ENCODE measurements around the gene STYXL2.
A peak's percentile ranks its signal among the peaks of the same experiment; 100 is the strongest.

The STYXL2 gene

GRCh38 chr1:167061073-167061464, 32.8 kb upstream of the STYXL2 start:
- TF ChIP-seq EP300 (IDR thresholded peaks at IDR 0.05; ENCODE audit: borderline replicate concordance) (no peak), RAD21 (IDR thresholded peaks at IDR 0.05; ENCODE audit: low read depth) (no peak), CREB1 (IDR thresholded peaks at IDR 0.05; ENCODE audit: low read depth) (no peak), NFIC (IDR thresholded peaks at IDR 0.05) (no peak), MAX (IDR thresholded peaks at IDR 0.05) (no peak), TEAD4 (IDR thresholded peaks at IDR 0.05) (no peak), FOXM1 (IDR thresholded peaks at IDR 0.05; ENCODE audit: borderline replicate concordance, low read depth) (no peak)

DNA sequence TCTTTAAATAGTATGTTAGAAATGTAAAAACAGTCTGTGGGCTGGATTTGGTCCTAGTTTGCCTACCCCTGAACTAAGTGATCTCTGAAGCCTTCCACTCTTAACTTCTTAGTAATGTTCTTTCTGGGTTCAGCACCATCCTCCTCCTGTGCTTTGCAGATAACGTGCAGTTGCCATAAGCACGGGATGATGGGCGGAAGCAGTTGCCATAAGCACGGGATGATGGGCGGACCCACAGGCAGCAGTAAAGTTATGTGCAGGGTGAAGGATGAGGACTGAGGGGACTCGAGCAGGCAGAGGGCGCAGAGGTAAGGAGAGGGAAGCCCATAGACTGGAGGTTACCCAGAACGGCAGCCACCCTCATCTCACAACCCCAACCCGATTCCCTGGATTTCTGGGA, 29.3 kb upstream of the STYXL2 start:
- TF ChIP-seq, protein P1, sequence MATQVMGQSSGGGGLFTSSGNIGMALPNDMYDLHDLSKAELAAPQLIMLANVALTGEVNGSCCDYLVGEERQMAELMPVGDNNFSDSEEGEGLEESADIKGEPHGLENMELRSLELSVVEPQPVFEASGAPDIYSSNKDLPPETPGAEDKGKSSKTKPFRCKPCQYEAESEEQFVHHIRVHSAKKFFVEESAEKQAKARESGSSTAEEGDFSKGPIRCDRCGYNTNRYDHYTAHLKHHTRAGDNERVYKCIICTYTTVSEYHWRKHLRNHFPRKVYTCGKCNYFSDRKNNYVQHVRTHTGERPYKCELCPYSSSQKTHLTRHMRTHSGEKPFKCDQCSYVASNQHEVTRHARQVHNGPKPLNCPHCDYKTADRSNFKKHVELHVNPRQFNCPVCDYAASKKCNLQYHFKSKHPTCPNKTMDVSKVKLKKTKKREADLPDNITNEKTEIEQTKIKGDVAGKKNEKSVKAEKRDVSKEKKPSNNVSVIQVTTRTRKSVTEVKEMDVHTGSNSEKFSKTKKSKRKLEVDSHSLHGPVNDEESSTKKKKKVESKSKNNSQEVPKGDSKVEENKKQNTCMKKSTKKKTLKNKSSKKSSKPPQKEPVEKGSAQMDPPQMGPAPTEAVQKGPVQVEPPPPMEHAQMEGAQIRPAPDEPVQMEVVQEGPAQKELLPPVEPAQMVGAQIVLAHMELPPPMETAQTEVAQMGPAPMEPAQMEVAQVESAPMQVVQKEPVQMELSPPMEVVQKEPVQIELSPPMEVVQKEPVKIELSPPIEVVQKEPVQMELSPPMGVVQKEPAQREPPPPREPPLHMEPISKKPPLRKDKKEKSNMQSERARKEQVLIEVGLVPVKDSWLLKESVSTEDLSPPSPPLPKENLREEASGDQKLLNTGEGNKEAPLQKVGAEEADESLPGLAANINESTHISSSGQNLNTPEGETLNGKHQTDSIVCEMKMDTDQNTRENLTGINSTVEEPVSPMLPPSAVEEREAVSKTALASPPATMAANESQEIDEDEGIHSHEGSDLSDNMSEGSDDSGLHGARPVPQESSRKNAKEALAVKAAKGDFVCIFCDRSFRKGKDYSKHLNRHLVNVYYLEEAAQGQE (IDR thresholded peaks at IDR 0.05; ENCODE audit: low read depth) = no peak
- no peak for TF ChIP-seq TEAD4 (IDR thresholded peaks at IDR 0.05)
- TF ChIP-seq EGR1 (IDR thresholded peaks at IDR 0.05) = no peak
- no peak for TF ChIP-seq CREB1 (IDR thresholded peaks at IDR 0.05; ENCODE audit: low read depth)
- TF ChIP-seq MAX (IDR thresholded peaks at IDR 0.05) = no peak
- TF ChIP-seq ZBTB7A (IDR thresholded peaks at IDR 0.05; ENCODE audit: low read depth) = no peak
- TF ChIP-seq YY1 (IDR thresholded peaks at IDR 0.05; ENCODE audit: low read depth) = no peak
- TF ChIP-seq TAF1 (IDR thresholded peaks at IDR 0.05; ENCODE audit: low read depth) = no peak
- TF ChIP-seq NFIC (IDR thresholded peaks at IDR 0.05) = no peak
- TF ChIP-seq EP300 (IDR thresholded peaks at IDR 0.05; ENCODE audit: borderline replicate concordance) = no peak
- TF ChIP-seq TCF12 (IDR thresholded peaks at IDR 0.05; ENCODE audit: low read depth) = no peak
- TF ChIP-seq RAD21 (IDR thresholded peaks at IDR 0.05; ENCODE audit: low read depth) = no peak
- TF ChIP-seq CEBPB (IDR thresholded peaks at IDR 0.05) = no peak
- TF ChIP-seq, protein P2, sequence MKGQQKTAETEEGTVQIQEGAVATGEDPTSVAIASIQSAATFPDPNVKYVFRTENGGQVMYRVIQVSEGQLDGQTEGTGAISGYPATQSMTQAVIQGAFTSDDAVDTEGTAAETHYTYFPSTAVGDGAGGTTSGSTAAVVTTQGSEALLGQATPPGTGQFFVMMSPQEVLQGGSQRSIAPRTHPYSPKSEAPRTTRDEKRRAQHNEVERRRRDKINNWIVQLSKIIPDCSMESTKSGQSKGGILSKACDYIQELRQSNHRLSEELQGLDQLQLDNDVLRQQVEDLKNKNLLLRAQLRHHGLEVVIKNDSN (IDR thresholded peaks at IDR 0.05) = no peak
- TF ChIP-seq FOXM1 (IDR thresholded peaks at IDR 0.05; ENCODE audit: borderline replicate concordance, low read depth) = no peak

- no peak for TF ChIP-seq RAD21 (IDR thresholded peaks at IDR 0.05; ENCODE audit: low read depth)
- no peak for TF ChIP-seq TEAD4 (IDR thresholded peaks at IDR 0.05)
- TF ChIP-seq, protein P2 (IDR thresholded peaks at IDR 0.05) = no peak
- no peak for TF ChIP-seq CEBPB (IDR thresholded peaks at IDR 0.05)
- no peak for TF ChIP-seq EGR1 (IDR thresholded peaks at IDR 0.05)
- no peak for TF ChIP-seq TAF1 (IDR thresholded peaks at IDR 0.05; ENCODE audit: low read depth)
- TF ChIP-seq, protein P1 (IDR thresholded peaks at IDR 0.05; ENCODE audit: low read depth) = no peak
- no peak for TF ChIP-seq NFIC (IDR thresholded peaks at IDR 0.05)
- TF ChIP-seq MAX (IDR thresholded peaks at IDR 0.05) = no peak
- no peak for TF ChIP-seq FOXM1 (IDR thresholded peaks at IDR 0.05; ENCODE audit: borderline replicate concordance, low read depth)
Measured at GRCh38 chr1:167065471-167065870, 28.4 kb upstream of the STYXL2 start.

- TF ChIP-seq RAD21 (IDR thresholded peaks at IDR 0.05; ENCODE audit: low read depth) (peak; percentile 92), MAX (IDR thresholded peaks at IDR 0.05) (peak; percentile 36; the same call in 1 of the 2 replicates), TEAD4 (IDR thresholded peaks at IDR 0.05) (no peak)
Measured at GRCh38 chr1:167066333-167067122, 27.3 kb upstream of the STYXL2 start.

DNA sequence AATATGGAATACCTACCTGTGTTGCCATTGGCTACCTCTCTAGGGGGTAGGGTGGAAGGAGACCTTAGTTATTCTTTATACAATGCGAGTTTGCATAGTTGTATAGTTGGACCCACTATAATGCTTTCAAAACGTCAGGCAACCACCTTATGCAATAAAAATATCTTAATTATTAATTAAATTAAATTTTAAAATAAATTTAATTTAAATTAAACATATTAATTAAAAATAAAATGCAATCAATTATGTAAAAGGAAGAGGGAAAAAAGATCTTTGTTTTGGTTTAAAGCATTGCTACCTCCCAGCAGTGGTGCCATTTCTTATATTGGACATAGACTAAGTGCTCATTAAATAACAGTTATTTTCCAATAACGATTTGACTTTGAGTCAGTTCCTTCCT, 26.0 kb upstream of the STYXL2 start:
- TF ChIP-seq CREB1 (IDR thresholded peaks at IDR 0.05; ENCODE audit: low read depth) (no peak), TAF1 (IDR thresholded peaks at IDR 0.05; ENCODE audit: low read depth) (no peak), RAD21 (IDR thresholded peaks at IDR 0.05; ENCODE audit: low read depth) (no peak), EP300 (IDR thresholded peaks at IDR 0.05; ENCODE audit: borderline replicate concordance) (no peak), TEAD4 (IDR thresholded peaks at IDR 0.05) (no peak), TCF12 (IDR thresholded peaks at IDR 0.05; ENCODE audit: low read depth) (no peak), CEBPB (IDR thresholded peaks at IDR 0.05) (no peak), ZBTB7A (IDR thresholded peaks at IDR 0.05; ENCODE audit: low read depth) (no peak)
